A673 (cell line): ENCODE measurements around the gene RSBN1. TPM values are rescaled to one million over a fixed set of nuclear protein-coding genes. Genes with fewer than 3 reads are reported as not detected.

Source experiments
- Bru-seq: library from RNA; stranded (reverse); fragments of 400-500 nt; gene quantifications from one replicate; lab custom pipeline; 2021; lab: Mats Ljungman, UMichigan
- BruChase-seq, 2 experiments: library from RNA; stranded (reverse); fragments of 400-500 nt; gene quantifications; one replicate each; lab custom pipeline; 2021; lab: Mats Ljungman, UMichigan
- BruUV-seq: library from RNA; stranded (reverse); fragments of 400-500 nt; replicated peaks from 2 replicates; lab custom pipeline; 2021; lab: Mats Ljungman, UMichigan
- CTCF ChIA-PET: fragments of 300-600 bp; sonication (Branson Sonifier 250); formaldehyde crosslinking; loops from one replicate; lab custom pipeline; 2022; ENCODE audit warnings: antibody characterized with exemption; lab: Charles Lee
- POLR2A ChIA-PET: fragments of 300-600 bp; sonication (Branson Sonifier 250); formaldehyde crosslinking; loops from one replicate; lab custom pipeline; 2022; ENCODE audit warnings: antibody characterized with exemption; ENCODE audit not compliant: low non-redundant PET; lab: Charles Lee
- DNase-seq: peaks from one replicate; pipeline ENCODE4 v3.0.0-alpha.2; 2015; ENCODE audit warnings: low spot score
- H3K27ac ChIP-seq: fragments of 200-600 bp; sonication (generic); 2 replicates; pipeline ENCODE4 v1.5.1; 2016; ENCODE audit warnings: mixed run types, low read depth, mild to moderate bottlenecking, mixed read lengths, antibody characterized with exemption, low read length; ENCODE audit not compliant: poor library complexity, severe bottlenecking
- H3K27me3 ChIP-seq: fragments of 200-600 bp; sonication (generic); replicated peaks from 2 replicates; pipeline ENCODE4 v1.6.1; 2017; ENCODE audit warnings: mixed run types, low read depth, mild to moderate bottlenecking, mixed read lengths, antibody characterized with exemption, low read length; ENCODE audit not compliant: insufficient read depth, poor library complexity
- H3K36me3 ChIP-seq: fragments of 200-600 bp; sonication (generic); 2 replicates; pipeline ENCODE4 v1.6.1; 2016; ENCODE audit warnings: mixed run types, mild to moderate bottlenecking, mixed read lengths, antibody characterized with exemption, low read length; ENCODE audit not compliant: insufficient read depth, poor library complexity, severe bottlenecking
- H3K4me1 ChIP-seq: fragments of 200-600 bp; sonication (generic); 2 replicates; pipeline ENCODE4 v1.6.1; 2017; ENCODE audit warnings: mixed run types, mild to moderate bottlenecking, mixed read lengths, antibody characterized with exemption, low read length; ENCODE audit not compliant: insufficient read depth, poor library complexity, severe bottlenecking
- H3K4me3 ChIP-seq: fragments of 200-600 bp; sonication (generic); 2 replicates; pipeline ENCODE4 v1.5.1; 2016; ENCODE audit warnings: low read depth, mixed run types, mild to moderate bottlenecking, mixed read lengths, low read length; ENCODE audit not compliant: poor library complexity, severe bottlenecking
- H3K9me3 ChIP-seq: fragments of 200-600 bp; sonication (generic); 2 replicates; pipeline ENCODE4 v1.6.1; 2016; ENCODE audit warnings: mixed run types, low read depth, mild to moderate bottlenecking, mixed read lengths, antibody characterized with exemption, low read length; ENCODE audit not compliant: poor library complexity, severe bottlenecking
- EZH2 ChIP-seq: fragments of 200-600 bp; sonication (generic); IDR thresholded peaks from 2 replicates; pipeline ENCODE4 v1.6.1; 2017; ENCODE audit warnings: borderline replicate concordance, low read depth, mild to moderate bottlenecking, mixed read lengths, antibody characterized with exemption, low read length; ENCODE audit not compliant: poor library complexity, severe bottlenecking
- intact Hi-C: fragments of 100-400 bp; cut with micrococcal nuclease; formaldehyde crosslinking; loops from one replicate; pipeline ENCODE4 v1.10.0; 2022; ENCODE audit not compliant: unreplicated experiment
- long read RNA-seq: library from polyadenylated mRNA; stranded (forward); transcript quantifications from one replicate; pipeline ENCODE4 v2.0.0, GENCODE V29; 2022
- total RNA-seq: library from RNA; stranded (reverse); gene quantifications from 2 replicates; pipeline ENCODE4 v1.2.3, GENCODE V29; 2021
- TF ChIP-seq, protein P1 (sequence below): fragments of 300-800, 200-600 bp; sonication (generic); conservative IDR thresholded peaks from 2 replicates; pipeline ENCODE4 v1.5.1; 2017; ENCODE audit warnings: low read depth, mild to moderate bottlenecking, antibody characterized with exemption, low read length, moderate library complexity, mixed read lengths

Gene RSBN1
- 18.3 and 18.7 TPM in 2 replicates for total RNA-seq
- percentile 87 among the genes with signal in this experiment for Bru-seq, nascent RNA
- BruChase-seq, experiment 1, labeled RNA remaining after a 2-hour chase: percentile 87 among the genes with signal in this experiment
- percentile 60 among the genes with signal in this experiment for BruChase-seq, experiment 2, labeled RNA remaining after a 6-hour chase
- long read RNA-seq, full-length matches to known transcripts: 19 of 52 reads
- long read RNA-seq, partial matches to known transcripts: 6 of 52 reads
- long read RNA-seq, other reads (novel, unspliced or antisense): 27 of 52 reads

DNA sequence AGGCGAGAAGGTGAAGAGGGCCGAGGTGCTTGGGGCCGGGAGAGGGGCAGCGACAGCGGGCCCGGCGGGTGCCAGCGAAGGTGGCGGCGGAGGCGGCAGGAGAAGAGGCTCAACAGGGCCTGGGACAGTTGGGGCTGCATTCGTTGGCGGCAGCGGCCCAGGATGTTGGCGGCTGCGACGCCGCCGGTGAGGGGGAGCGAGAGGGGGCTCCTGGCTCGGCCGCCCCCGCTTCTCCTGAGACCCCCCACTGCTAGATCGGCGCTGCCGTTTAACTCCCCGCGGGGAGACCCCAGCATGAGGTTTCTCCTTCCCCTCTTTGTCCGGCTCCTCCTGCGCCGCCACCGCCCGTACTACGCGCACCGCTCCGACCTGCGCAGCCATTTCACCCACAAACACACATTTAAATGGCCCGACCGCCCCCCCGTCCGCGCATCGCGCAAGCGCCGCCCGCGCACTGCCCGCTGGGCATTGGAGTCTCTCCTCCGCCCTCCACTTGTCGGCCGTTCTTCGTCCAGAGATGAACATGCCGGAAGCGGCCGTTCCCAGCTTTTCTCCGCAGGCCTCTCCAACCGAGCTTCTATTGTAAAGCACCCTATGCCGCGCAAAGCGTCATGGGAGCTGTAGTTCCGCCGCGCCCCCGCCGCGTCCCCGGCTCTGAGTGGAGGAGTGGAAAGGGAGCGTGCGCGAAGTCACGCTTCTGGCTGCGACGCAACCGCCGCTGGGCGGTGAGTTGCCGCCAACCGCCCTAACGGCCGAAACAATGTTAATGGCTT is at the start of gene RSBN1:
TSS of gene RSBN1 (minus strand) at position 589 of the 773 bp plus-strand sequence. CDS start at position 525, 64 bp downstream.
- no peaks in the 10 kb centered on the region for H3K36me3 ChIP-seq
- peak; percentile 100 for DNase-seq
- no peaks in the 10 kb centered on the region for H3K9me3 ChIP-seq
- peak within 1 kb of the TSS; percentile 73 for H3K27ac ChIP-seq
- peak within 1 kb of the TSS; percentile 87 for H3K4me3 ChIP-seq
- intact Hi-C loops: loop anchor here (5.0 kb wide), 1 partner anchor 55 kb away; the partner anchor contains the start of gene PHTF1
- ChIA-PET POLR2A (interaction anchor here (0.7 kb wide), 1 partner anchor 796 kb away, joined by 3 read pairs; no protein-coding TSS in a partner anchor), CTCF (no interaction called here)
- H3K4me1 ChIP-seq: peaks cover 17% of the 10 kb centered on the region
- TF ChIP-seq, protein P1, sequence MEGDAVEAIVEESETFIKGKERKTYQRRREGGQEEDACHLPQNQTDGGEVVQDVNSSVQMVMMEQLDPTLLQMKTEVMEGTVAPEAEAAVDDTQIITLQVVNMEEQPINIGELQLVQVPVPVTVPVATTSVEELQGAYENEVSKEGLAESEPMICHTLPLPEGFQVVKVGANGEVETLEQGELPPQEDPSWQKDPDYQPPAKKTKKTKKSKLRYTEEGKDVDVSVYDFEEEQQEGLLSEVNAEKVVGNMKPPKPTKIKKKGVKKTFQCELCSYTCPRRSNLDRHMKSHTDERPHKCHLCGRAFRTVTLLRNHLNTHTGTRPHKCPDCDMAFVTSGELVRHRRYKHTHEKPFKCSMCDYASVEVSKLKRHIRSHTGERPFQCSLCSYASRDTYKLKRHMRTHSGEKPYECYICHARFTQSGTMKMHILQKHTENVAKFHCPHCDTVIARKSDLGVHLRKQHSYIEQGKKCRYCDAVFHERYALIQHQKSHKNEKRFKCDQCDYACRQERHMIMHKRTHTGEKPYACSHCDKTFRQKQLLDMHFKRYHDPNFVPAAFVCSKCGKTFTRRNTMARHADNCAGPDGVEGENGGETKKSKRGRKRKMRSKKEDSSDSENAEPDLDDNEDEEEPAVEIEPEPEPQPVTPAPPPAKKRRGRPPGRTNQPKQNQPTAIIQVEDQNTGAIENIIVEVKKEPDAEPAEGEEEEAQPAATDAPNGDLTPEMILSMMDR: no peak
- no peak for TF ChIP-seq EZH2
- H3K27me3 ChIP-seq: no peaks in the 10 kb centered on the region
- no TSS peak for BruUV-seq

DNA sequence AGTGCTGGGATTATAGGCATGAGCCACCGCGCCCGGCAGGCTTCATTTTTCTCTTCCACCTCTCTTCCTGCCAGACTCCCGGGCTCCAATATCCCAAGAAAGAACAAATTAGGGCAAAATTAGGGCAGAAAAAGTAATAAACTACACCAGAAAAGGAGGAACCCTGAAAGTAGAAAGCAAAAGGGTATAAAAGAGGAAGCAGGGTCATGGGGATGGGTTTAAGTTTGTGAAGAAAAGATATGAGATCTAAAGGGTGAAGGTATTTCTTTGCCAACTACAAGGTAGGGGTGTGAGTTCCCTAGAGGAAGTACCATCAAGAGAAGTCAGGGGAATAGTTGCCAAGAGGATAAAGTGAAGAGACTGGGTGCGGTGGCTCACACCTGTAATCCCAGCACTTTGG is 49.4 kb upstream of the RSBN1 start:
- H3K27ac ChIP-seq: no peak overlapping the region
- POLR2A ChIA-PET: no interaction called here

DNA sequence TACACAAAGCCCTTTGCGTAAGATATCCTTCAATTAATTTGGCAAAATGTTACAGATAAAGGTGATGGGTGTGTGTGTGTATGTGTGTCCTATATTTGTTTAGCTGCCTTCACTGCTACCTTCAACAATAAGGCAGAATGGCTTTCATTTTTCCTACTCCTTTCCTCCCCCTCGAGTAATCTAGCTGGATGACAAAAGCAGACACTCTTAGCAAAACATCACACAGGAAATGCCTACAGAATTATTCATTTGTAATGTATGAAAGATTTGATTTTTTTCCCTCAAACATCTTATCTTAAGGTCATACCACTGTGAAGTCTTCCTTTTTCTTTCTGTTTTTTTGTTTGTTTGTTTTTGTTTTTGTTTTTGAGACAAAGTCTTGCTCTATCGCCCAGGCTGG is 48.6 kb upstream of the RSBN1 start:
- POLR2A ChIA-PET: no interaction called here

More for the DNA sequence above, 49.4 kb upstream of the RSBN1 start:
- Histone ChIP-seq H3K9me3 (no peaks in the 10 kb centered on the region), H3K36me3 (no peaks in the 10 kb centered on the region), H3K4me3 (no peak overlapping the region), H3K4me1 (peaks cover 25% of the 10 kb centered on the region), H3K27me3 (no peaks in the 10 kb centered on the region)
- no TSS peak for BruUV-seq
- intact Hi-C loops: no loop called here
- CTCF ChIA-PET: no interaction called here
- TF ChIP-seq EZH2: no peak
- TF ChIP-seq, protein P1: no peak
- DNase-seq: no peak

More for the DNA sequence above, 48.6 kb upstream of the RSBN1 start:
- Histone ChIP-seq H3K27me3 (no peaks in the 10 kb centered on the region), H3K4me3 (no peak overlapping the region), H3K4me1 (peaks cover 27% of the 10 kb centered on the region), H3K36me3 (no peaks in the 10 kb centered on the region), H3K9me3 (no peaks in the 10 kb centered on the region), H3K27ac (peak overlapping the region; percentile 60)
- TF ChIP-seq, protein P1: no peak
- TF ChIP-seq EZH2: no peak
- no TSS peak for BruUV-seq
- CTCF ChIA-PET: no interaction called here
- intact Hi-C loops: no loop called here
- DNase-seq: peak; percentile 47
